KMS-11 (cell line): ENCODE results near the gene ZNF526.

ENCODE experiments used
- H2AFZ ChIP-seq: fragments of 200-600 bp; sonication (generic); 2 replicates; pipeline ENCODE4 v1.6.1; 2016; ENCODE audit warnings: antibody characterized with exemption, mixed run types, low read depth
- H3K27ac ChIP-seq: fragments of 200-600 bp; sonication (generic); 2 replicates; pipeline ENCODE4 v1.6.1; 2016; ENCODE audit warnings: mild to moderate bottlenecking, mixed run types
- H3K27me3 ChIP-seq: fragments of 200-600 bp; sonication (generic); 2 replicates; pipeline ENCODE4 v1.6.1; 2017; ENCODE audit warnings: mild to moderate bottlenecking, low read depth, mixed run types, moderate library complexity; ENCODE audit not compliant: insufficient read depth
- H3K36me3 ChIP-seq: fragments of 200-600 bp; sonication (generic); 2 replicates; pipeline ENCODE4 v1.6.1; 2017; ENCODE audit warnings: mild to moderate bottlenecking, mixed run types; ENCODE audit not compliant: insufficient read depth
- H3K4me1 ChIP-seq: fragments of 200-600 bp; sonication (generic); 2 replicates; pipeline ENCODE4 v1.6.1; 2016; ENCODE audit warnings: mild to moderate bottlenecking, low read depth, mixed run types; ENCODE audit not compliant: poor library complexity, severe bottlenecking
- H3K4me2 ChIP-seq: fragments of 200-600 bp; sonication (generic); 2 replicates; pipeline ENCODE4 v1.7.0; 2016; ENCODE audit warnings: mild to moderate bottlenecking, mixed run types
- H3K4me3 ChIP-seq: fragments of 200-600 bp; sonication (generic); IDR thresholded peaks from 2 replicates; pipeline ENCODE4 v1.6.1; 2017; ENCODE audit warnings: low read depth, low read length, mixed read lengths; ENCODE audit not compliant: insufficient read depth
- H3K79me2 ChIP-seq: fragments of 200-600 bp; sonication (generic); 2 replicates; pipeline ENCODE4 v1.6.1; 2016; ENCODE audit warnings: low read depth, mixed run types; ENCODE audit not compliant: insufficient read depth
- H3K9ac ChIP-seq: fragments of 200-600 bp; sonication (generic); 2 replicates; pipeline ENCODE4 v1.6.1; 2016; ENCODE audit warnings: mild to moderate bottlenecking, mixed run types
- H4K20me1 ChIP-seq: fragments of 200-600 bp; sonication (generic); 2 replicates; pipeline ENCODE4 v1.6.1; 2016; ENCODE audit warnings: mild to moderate bottlenecking, mixed run types; ENCODE audit not compliant: insufficient read depth
- CTCF ChIP-seq: fragments of 200-600 bp; sonication (generic); conservative IDR thresholded peaks from 2 replicates; pipeline ENCODE4 v1.6.1; 2017; ENCODE audit warnings: low read depth, mild to moderate bottlenecking, antibody characterized with exemption, low read length, moderate library complexity, mixed read lengths

Gene ZNF526

GRCh38 chr19:42206871-42207755 is 13.0 kb upstream of the ZNF526 start:
- Histone ChIP-seq H3K4me3 (no peak overlapping the region), H3K4me2 (no peak overlapping the region), H3K27ac (no peak overlapping the region), H3K27me3 (no peaks in the 10 kb centered on the region), H3K9ac (no peak overlapping the region), H3K4me1 (peaks cover 6% of the 10 kb centered on the region), H3K36me3 (peaks cover 5% of the 10 kb centered on the region), H3K79me2 (no peaks in the 10 kb centered on the region), H2AFZ (no peak overlapping the region), H4K20me1 (no peaks in the 10 kb centered on the region)
- no peak for TF ChIP-seq CTCF

GRCh38 chr19:42207767-42208271 is 12.3 kb upstream of the ZNF526 start:
- Histone ChIP-seq H3K79me2 (no peaks in the 10 kb centered on the region), H3K4me3 (no peak overlapping the region), H3K27ac (no peak overlapping the region), H3K36me3 (peaks cover 5% of the 10 kb centered on the region), H3K9ac (no peak overlapping the region), H3K27me3 (no peaks in the 10 kb centered on the region), H4K20me1 (no peaks in the 10 kb centered on the region), H3K4me1 (no peaks in the 10 kb centered on the region), H3K4me2 (no peak overlapping the region), H2AFZ (no peak overlapping the region)
- no peak for TF ChIP-seq CTCF

GRCh38 chr19:42208612-42209011 is 11.5 kb upstream of the ZNF526 start:
- Histone ChIP-seq H3K27me3 (no peaks in the 10 kb centered on the region), H3K4me2 (no peak overlapping the region), H3K4me1 (peaks cover 2% of the 10 kb centered on the region), H3K27ac (no peak overlapping the region), H2AFZ (no peak overlapping the region), H3K36me3 (peaks cover 5% of the 10 kb centered on the region), H3K9ac (no peak overlapping the region), H3K4me3 (no peak overlapping the region), H3K79me2 (peaks cover 5% of the 10 kb centered on the region; the same call in 1 of the 2 replicates), H4K20me1 (0 out of 2 replicates have a peak, but pooled peaks cover 2% of the 10 kb centered on the region)
- TF ChIP-seq CTCF = no peak

GRCh38 chr19:42212886-42213285 is 7.2 kb upstream of the ZNF526 start:
- no peak for TF ChIP-seq CTCF
- Histone ChIP-seq H3K27ac (no peak overlapping the region), H3K79me2 (peaks cover 27% of the 10 kb centered on the region; the same call in 1 of the 2 replicates), H4K20me1 (peaks cover 4% of the 10 kb centered on the region; the same call in 1 of the 2 replicates), H3K27me3 (no peaks in the 10 kb centered on the region), H2AFZ (no peak overlapping the region), H3K4me2 (no peak overlapping the region), H3K9ac (no peak overlapping the region), H3K4me1 (peaks cover 14% of the 10 kb centered on the region), H3K36me3 (no peaks in the 10 kb centered on the region; the same call in none of the 2 replicates), H3K4me3 (no peak overlapping the region)
